Fibroblast of villous mesenchyme (primary cell): ENCODE measurements around the gene SRCIN1. TPM values are rescaled to one million over a fixed set of nuclear protein-coding genes. Genes with fewer than 3 reads are reported as not detected.

Source experiments
- DNase-seq: peaks from one replicate; pipeline ENCODE4 v3.0.0-alpha.2; 2010; ENCODE audit warnings: low read depth
- H3K4me3 ChIP-seq: 2 replicates; pipeline ENCODE4 v1.5.1; 2011; ENCODE audit warnings: low read depth, mild to moderate bottlenecking, low read length
- CTCF ChIP-seq: IDR thresholded peaks from 2 replicates; pipeline ENCODE4 v1.5.1; 2012; ENCODE audit warnings: low read depth, mild to moderate bottlenecking, low read length; ENCODE audit not compliant: insufficient read depth
- total RNA-seq: library from RNA; depleted of rRNA; stranded (reverse); fragments of >200 nt; gene quantifications from 2 replicates; pipeline ENCODE4 v1.2.3, GENCODE V29; 2012

The SRCIN1 gene
- total RNA-seq, 1 donor, result not detected

DNA sequence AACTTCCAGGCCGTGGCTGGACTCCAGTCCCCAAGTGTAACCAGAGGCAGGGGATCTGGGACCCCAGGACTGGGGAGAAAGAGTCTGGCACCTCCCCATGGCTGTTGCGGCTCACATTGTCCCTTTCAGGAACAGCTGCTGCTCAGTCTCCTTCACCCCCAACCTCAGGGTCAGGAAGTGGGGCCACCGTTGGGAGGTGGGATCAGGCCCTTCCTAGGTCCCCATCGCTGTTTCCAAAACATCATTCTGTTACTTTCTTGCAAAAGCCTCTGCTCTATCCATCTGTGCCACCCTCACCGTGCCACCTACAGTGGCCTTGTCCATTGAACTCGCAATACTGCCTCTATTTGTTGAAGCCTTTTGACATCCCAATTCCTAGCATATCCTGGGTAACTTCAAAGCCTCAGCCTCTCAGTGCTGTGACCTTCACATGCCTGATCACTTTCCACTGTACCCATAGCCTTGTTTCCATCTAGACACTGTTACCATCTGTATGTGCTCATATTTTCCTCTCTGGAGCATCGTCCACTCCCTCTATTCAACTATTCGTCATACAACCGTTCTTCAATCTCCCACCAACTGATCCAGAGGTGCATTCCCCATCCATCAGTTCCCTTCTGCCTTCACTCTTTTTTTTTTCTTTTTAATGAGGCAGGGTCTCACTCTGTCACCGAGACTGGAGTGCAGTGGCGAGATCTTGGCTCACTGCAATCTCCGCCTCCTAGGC lies 15.0 kb upstream of the SRCIN1 start:
- TF ChIP-seq CTCF, result no peak
- DNase-seq, result no peak
- H3K4me3 ChIP-seq, result no peak overlapping the region

DNA sequence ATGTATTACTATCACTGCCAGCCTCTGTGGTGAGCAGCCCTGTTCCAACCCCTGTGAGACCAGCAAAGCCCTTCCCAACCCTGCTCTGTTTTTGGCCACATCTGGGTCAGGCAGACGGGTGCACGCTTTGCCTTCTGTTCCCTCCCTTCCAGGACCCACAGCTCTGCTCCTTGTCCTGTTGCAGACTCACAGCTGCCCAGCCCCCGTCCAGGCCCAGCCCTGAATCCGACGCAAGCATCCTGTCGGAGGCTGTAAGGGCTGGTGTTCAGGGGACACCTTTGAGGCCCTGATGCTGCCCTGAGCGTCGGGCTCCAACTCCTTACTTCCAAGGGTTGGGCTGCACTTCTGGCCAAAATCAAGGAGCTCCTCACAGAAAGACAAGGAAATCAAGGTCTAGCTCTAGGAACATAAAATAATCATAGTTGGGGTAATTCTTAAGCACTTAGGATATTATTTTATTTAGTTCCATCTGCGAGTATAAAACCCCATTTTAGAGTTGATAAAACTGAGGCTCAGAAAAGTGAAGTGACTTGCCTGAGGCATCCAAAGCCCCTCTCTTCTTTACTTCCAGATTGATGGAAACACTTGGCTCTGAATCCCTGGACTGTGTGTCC lies 14.3 kb upstream of the SRCIN1 start:
- H3K4me3 ChIP-seq, result no peak overlapping the region
- TF ChIP-seq CTCF, result no peak
- no peak for DNase-seq

- no peak for TF ChIP-seq CTCF
- DNase-seq, result no peak
These were observed 13.7 kb upstream of the SRCIN1 start for GRCh38 chr17:38619451-38619795.

GRCh38 chr17:38617967-38618760 lies 12.4 kb upstream of the SRCIN1 start:
- no peak for DNase-seq
- H3K4me3 ChIP-seq, result no peak overlapping the region
- TF ChIP-seq CTCF, result no peak

More at GRCh38 chr17:38619451-38619795, 13.7 kb upstream of the SRCIN1 start:
- no peak overlapping the region for H3K4me3 ChIP-seq

DNA sequence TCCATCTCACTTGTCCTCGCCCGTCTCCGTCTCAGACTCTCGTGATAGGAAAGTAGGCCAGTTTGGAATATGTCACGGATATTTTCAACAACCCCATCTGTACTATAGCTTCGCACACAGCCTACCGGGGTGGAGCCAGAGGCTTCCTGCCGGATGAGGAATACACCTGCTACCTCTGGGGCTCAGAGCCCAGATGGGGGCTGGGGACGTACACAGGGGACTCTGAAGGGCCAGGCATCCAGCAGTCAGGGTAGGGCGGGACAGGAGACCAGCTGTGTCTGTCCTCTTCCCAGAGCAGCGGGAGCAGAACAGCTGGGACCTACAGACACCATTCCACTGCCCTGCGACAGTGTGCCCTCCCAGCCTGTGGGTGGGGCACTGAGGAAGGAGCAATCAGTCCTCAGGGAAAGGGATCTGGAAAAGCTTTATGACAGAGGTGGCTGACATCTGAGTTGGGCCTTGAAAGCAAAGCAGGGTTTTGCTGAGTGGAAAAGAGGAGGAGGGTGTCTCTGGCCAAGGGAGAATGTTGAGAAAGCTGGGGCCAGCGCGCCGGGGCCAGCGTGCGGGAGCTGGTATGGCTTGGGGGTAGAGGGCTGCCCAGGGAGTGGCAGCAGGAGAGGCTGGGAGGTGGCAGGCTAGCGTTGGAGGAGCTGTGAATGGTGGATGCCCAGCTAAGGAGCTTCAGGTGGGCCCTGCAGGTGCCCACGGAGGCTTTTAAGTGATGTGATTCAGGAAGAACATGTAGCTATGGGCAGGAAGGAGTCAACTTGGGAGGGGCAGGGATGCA lies 11.5 kb upstream of the SRCIN1 start:
- DNase-seq, result no peak
- no peak for TF ChIP-seq CTCF
- H3K4me3 ChIP-seq, result no peak overlapping the region

DNA sequence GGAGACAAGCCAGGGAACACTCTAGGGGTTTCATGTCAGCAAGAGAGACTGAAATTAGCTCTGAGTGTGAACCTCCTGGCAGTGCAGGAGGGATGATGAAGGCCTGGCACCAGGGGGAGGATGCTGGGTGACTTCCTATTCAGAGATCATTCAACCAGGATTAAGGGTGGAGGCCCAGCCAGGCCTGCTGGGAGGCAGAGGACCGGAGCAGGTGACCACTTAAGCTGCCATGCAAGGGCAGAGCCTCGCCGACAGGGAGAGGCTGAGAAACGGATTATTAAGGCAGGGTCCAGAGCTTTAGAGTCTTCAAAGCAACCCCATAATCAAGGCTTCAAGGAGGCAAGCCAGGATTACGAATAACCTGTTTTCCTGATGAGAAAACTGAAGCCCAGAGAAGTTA lies 10.6 kb upstream of the SRCIN1 start:
- DNase-seq, result no peak
- no peak for TF ChIP-seq CTCF
- H3K4me3 ChIP-seq, result no peak overlapping the region
